ENCODE data around the gene CYP2A6.
A peak's percentile ranks its signal among the peaks of the same experiment; 100 is the strongest.
"Not testable (repeated sequence)": the region's sequence is repeated elsewhere in the genome, so short reads cannot be mapped to it uniquely, and the experiment has no call there.

CYP2A6 gene

DNA sequence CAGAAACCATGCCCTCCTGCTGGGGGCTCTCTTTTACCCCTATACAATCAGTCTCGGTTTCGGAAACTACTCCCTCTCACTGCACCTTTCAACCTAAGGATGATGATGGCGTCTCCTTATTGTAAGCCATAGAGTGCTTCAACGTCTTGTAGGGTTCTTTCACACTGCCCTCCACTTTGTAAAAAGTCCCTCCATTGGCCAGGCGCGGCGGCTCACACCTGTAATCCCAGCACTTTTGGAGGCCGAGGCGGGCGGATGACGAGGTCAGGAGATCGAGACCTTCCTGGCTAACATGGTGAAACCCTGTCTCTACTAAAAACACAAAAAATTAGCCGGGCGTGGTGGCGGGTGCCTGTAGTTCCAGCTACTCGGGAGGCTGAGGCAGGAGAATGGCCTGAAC is 19.5 kb downstream of the CYP2A6 start:
- not testable (repeated sequence) for H3K4me3 Mint-ChIP-seq, H3K4me1 Mint-ChIP-seq, H3K27ac Mint-ChIP-seq, H3K27me3 Mint-ChIP-seq, ATAC-seq, H3K9me3 Mint-ChIP-seq
- peaks cover 36% of the 10 kb centered on the region for H3K36me3 Mint-ChIP-seq

DNA sequence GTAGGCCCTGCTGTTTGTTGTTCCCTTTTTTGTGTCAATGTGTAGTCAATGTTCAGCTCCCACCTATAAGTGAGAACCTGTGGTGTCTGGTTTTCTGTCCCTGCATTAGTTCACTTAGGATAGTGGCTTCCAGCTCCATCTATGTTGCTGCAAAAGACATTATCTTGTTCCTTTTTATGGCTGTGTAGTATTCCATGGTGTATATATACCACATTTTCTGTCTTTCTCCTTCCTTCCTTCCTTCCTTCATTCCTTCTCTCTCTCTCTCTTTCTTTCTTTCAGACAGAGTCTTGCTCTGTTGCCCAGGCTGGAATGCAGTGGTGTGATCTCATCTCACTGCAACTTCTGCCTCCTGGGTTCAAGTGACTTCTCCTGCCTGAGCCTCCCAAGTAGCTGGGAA is 21.0 kb downstream of the CYP2A6 start:
- peaks cover 36% of the 10 kb centered on the region for H3K36me3 Mint-ChIP-seq
- H3K27ac Mint-ChIP-seq, result no peak overlapping the region
- no peaks in the 10 kb centered on the region for H3K27me3 Mint-ChIP-seq
- ATAC-seq, result no peak
- no peak overlapping the region for H3K4me3 Mint-ChIP-seq
- H3K9me3 Mint-ChIP-seq, result peaks cover 3% of the 10 kb centered on the region
- no peaks in the 10 kb centered on the region for H3K4me1 Mint-ChIP-seq

DNA sequence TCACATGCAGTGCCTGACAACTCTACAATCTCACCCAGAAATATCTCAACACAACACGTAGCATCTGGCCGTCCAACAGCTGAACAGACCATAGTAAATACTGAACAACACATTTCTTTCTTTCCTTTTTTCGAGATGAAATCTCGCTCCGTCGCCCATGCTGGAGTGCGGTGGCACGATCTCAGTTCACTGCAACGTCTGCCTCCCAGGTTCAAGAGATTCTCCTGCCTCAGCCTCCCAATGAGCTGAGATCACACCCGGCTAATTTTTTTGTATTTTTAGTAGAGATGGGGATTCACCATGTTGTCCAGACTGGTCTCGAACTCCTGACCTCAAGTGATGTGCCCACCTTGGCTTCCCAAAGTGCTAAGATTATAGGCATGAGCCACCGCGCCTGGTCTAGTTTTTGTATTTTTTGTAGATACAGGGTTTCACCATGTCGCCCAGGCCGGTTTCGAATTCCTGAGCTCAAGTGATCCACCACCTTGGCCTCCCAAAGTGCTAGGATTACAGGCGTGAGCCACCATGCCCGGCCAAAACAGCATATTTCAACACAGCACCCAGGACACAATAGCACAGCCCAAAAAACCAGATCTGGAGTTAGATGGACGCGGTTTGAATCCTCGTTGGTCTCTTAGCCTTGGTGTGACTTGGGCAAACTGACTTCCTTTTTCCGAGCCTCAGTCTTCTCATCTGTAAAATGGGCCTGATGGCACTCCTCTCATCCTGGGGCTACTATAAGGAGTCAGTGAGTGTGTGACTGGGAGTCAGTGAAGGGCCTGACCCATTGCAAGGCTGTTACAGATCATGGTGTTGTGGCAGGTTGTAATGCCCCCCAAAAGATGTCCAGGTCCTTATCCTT is 22.6 kb downstream of the CYP2A6 start:
- ATAC-seq, result no peak
- no peaks in the 10 kb centered on the region for H3K27me3 Mint-ChIP-seq
- H3K9me3 Mint-ChIP-seq, result peaks cover 3% of the 10 kb centered on the region
- H3K4me3 Mint-ChIP-seq, result no peak overlapping the region
- H3K27ac Mint-ChIP-seq, result no peak overlapping the region
- peaks cover 36% of the 10 kb centered on the region for H3K36me3 Mint-ChIP-seq
- H3K4me1 Mint-ChIP-seq, result peaks cover 14% of the 10 kb centered on the region

DNA sequence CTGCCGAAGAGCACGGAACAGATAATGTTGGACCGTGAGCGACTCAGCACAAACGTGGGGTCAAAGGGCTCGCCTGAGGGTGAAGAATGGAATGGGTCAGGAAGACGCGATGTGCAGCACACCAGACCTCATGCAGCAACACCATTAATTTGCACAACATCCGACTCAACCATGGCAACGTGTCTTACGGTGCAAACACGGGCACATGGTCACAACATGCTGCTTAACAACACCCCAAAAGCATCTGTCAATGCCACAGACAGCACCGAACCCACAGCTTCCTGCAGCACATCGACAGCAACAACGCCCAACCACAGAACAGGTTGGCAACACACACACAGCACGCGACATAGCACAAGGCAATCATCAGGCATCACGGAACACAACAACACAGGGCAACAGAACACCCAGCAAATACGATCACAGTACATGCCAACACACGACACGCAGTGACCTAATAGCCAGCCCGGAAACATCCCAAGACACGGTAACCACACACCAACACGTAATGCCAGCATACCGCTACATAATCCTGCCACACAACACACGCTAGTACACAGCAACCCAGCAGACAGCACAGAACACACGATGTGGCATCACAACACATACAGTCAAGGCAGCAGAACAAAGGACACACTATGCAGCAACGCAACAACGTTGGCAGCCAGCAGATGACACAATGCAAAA is 23.4 kb downstream of the CYP2A6 start:
- H3K36me3 Mint-ChIP-seq, result peaks cover 36% of the 10 kb centered on the region
- H3K27me3 Mint-ChIP-seq, ATAC-seq, H3K4me3 Mint-ChIP-seq, H3K27ac Mint-ChIP-seq, H3K9me3 Mint-ChIP-seq: not testable (repeated sequence)
- H3K4me1 Mint-ChIP-seq, result peaks cover 20% of the 10 kb centered on the region

DNA sequence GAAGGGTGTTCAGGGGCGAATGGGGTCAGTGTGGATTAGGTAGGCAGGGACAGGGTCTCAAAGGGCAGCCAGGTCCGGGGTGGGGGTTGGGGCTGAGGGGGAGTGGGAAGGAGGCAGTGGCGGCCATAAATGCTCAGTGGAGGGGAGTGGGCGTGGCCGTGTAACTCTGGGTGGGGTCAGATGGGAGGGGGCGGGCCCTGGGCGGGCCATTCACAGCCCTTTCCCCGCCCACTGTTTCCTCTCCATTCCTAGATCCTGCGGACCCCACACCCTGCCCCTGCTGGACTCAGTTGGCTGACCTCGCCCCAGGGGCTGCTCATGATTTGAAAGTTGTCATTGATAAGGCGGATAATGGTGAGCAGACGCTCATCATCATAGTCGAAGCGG is 23.9 kb downstream of the CYP2A6 start:
- not testable (repeated sequence) for H3K4me3 Mint-ChIP-seq, H3K27ac Mint-ChIP-seq, ATAC-seq, H3K27me3 Mint-ChIP-seq, H3K9me3 Mint-ChIP-seq
- Mint-ChIP-seq H3K36me3 (peaks cover 36% of the 10 kb centered on the region), H3K4me1 (peaks cover 20% of the 10 kb centered on the region)

DNA sequence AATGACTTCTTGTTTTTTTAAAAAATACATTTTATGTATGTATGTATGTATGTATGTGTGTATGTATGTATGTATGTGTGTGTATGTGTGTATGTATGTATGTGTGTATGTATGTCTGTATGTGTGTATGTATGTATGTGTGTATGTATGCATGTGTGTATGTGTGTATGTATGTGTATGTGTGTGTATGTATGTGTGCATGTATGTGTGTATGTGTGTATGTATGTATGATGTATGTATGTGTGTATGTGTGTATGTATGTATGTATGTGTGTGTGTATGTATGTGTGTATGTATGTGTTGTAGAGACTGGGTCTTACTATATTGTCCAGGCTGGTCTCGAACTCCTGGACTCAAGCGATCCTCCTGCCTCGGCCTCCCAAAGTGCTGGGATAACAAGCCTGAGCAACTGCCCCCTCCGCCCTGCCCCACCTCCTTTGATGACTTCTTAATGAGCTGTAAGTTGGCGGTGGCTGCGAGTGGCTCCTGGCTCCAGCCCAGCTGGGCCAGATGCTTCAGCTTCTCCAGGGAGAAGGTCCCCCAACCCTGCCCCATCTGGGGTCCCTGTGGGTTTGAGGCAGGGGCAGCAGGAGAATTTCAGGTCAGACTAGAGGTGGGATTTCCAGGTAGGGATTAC is 24.7 kb downstream of the CYP2A6 start:
- H3K9me3 Mint-ChIP-seq, H3K27me3 Mint-ChIP-seq, ATAC-seq, H3K4me3 Mint-ChIP-seq, H3K27ac Mint-ChIP-seq: not testable (repeated sequence)
- Mint-ChIP-seq H3K36me3 (peaks cover 36% of the 10 kb centered on the region), H3K4me1 (peaks cover 20% of the 10 kb centered on the region)

DNA sequence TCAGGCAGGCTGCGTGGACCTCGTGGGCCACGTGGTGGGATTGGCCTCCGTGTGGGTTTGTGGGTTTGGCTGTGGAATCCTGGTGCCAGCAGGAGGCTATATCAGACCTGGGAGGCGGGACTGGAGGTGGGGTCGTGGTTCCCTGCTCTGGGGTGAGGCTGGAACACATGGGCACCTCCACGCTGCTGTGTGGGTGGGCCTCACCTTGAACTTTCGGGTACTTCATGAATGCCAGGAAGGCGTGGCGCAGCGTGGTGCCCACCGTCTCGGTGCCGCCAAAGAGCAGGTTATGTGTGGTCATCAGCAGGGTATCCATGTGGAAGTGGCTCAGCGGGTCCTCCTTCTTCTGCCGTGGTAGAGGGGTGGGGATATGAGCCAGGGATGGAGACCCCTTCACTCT is 25.3 kb downstream of the CYP2A6 start:
- Mint-ChIP-seq H3K4me1 (peaks cover 20% of the 10 kb centered on the region), H3K36me3 (peaks cover 36% of the 10 kb centered on the region)
- H3K27me3 Mint-ChIP-seq, H3K4me3 Mint-ChIP-seq, H3K27ac Mint-ChIP-seq, ATAC-seq, H3K9me3 Mint-ChIP-seq: not testable (repeated sequence)

DNA sequence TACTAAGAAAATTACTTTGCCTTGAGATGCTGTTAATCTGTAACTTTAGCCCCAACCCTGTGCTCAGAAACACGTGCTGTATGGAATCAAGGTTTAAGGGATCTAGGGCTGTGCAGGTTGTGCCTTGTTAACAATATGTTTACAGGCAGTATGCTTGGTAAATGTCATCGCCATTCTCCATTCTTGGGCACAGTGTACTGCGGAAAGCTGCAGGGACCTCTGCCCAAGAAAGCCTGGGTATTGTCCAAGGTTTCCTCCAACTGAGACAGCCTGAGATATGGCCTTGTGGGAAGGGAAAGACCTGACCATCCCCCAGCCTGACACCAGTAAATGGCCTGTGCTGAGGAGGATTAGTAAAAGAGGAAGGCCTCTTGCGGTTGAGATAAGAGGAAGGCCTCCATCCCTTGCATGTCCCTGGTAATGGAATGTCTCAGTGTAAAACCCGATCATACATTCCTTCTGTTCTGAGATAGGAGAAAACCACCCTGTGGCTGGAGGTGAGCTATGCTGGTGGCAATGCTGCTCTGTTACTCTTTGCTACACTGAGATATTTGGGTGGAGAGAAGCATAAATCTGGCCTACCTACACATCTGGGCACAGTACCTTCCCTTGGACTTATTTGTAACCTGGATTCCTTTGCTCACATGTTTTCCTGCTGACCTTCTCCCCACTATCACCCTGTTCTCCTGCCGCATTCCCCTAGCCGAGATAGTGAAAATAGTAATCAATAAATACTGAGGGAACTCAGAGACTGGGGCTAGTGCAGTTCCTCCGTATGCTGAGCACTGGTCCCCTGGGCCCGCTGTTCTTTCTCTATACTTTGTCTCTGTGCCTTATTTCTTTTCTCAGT is 27.3 kb downstream of the CYP2A6 start:
- Mint-ChIP-seq H3K4me1 (peaks cover 39% of the 10 kb centered on the region), H3K36me3 (peaks cover 21% of the 10 kb centered on the region)
- ATAC-seq, H3K27me3 Mint-ChIP-seq, H3K27ac Mint-ChIP-seq, H3K4me3 Mint-ChIP-seq, H3K9me3 Mint-ChIP-seq: not testable (repeated sequence)

DNA sequence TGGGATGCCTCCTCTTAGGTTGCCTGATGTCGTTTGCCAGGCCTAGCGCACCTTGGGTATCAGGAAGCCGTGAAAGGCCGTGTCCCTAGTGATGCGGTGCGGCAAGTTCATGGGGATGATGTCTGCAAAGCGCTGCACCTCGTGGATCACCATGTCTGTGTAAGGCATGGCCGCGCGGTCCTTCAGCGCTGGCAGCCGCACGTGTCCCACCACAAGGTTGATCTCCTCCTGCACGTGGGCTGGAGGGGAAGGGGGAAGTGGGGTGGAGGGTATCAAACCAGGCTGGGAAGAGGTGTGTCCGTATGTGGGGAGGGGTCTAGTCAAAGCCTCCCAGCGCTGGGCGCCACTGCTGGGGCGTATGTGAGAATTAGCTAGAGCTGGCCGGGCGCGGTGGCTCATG is 28.1 kb downstream of the CYP2A6 start:
- Mint-ChIP-seq H3K27ac (no peak overlapping the region), H3K4me1 (peaks cover 44% of the 10 kb centered on the region), H3K27me3 (no peaks in the 10 kb centered on the region), H3K4me3 (no peak overlapping the region), H3K36me3 (peaks cover 14% of the 10 kb centered on the region), H3K9me3 (no peaks in the 10 kb centered on the region)
- no peak for ATAC-seq

DNA sequence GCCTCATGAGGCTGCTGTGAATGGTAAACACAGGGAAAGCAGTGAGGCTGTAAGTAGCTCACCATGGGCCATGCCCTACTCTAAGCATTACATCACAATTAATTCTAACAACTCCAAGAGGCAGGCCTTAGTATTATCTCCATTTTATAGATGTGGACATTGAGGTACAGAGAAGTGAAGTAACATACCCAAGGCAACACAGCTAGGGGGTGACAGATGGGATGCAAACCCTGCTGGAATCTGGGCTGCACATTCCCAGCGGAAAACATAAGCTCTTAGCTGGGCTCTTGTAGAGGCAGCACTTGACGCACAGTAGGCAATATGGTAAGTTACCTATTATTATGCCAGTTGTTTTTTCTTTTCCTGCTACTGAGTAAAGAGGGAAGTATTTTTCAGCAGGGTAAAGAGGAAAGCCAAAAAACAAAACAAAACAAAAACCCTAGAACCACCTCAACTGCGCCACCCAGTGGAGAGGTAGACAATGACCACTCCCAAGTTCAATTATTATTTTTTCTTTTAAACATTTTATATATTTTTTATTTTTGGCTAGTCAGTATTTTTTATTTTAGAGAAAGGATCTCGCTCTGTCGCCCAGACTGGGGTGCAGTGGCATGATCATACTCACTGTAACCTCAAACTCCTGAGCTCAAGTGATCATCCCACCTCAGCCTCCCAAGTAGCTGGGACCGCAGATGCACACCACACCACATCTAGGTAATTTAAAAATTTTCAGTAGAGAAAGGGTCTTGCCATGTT is 30.6 kb downstream of the CYP2A6 start:
- not testable (repeated sequence) for H3K27me3 Mint-ChIP-seq, H3K4me3 Mint-ChIP-seq, H3K36me3 Mint-ChIP-seq, H3K9me3 Mint-ChIP-seq
- Mint-ChIP-seq H3K4me1 (peaks cover 44% of the 10 kb centered on the region), H3K27ac (peak overlapping the region; percentile 30)
- ATAC-seq, result peak; percentile 40

DNA sequence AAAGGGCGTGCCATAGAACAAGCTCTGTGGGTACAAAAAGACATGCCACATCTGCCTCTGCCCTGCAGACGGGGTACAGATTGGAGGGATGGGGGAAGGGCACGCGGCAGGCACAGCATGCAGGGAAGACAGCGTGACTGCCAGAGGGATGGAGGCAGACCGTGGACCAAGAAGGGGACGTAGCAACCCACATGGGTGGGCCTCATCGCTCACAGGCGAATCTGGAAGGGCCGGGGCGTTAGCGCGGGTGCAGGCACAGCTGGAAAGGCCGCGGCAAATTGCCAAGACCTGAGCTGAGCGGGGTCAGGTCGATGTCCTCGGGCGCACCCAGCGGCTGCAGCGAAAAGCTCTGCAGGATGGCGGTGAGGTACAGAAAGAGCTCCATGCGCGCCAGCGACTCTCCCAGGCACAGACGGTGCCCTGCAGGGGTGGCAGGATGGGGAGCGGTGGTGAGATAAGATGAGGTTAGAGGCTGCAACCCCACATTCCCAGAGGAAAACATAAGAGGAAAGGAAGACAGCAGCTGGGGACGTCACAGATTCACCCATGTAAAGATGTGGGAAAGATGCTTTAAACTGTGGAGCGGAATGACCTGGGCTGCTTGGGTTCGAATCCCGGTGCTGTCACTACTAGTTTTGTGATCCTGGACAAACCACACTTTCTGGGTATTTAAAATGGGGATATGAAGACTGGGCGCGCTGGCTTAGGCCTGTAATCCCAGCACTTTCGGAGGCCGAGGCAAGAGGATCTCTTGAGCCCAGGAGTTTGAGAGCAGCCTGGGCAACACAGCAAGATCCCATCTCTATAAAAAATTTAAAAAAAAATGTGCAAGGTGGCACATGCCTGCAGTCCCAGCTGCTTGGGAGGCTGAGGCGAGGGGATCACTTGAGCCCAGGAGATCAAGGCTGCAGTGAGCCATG is 31.5 kb downstream of the CYP2A6 start:
- ATAC-seq, result peak; percentile 94
- not testable (repeated sequence) for H3K36me3 Mint-ChIP-seq, H3K9me3 Mint-ChIP-seq, H3K27me3 Mint-ChIP-seq
- Mint-ChIP-seq H3K27ac (peak overlapping the region; percentile 30), H3K4me3 (peak overlapping the region; percentile 79), H3K4me1 (peaks cover 41% of the 10 kb centered on the region)

DNA sequence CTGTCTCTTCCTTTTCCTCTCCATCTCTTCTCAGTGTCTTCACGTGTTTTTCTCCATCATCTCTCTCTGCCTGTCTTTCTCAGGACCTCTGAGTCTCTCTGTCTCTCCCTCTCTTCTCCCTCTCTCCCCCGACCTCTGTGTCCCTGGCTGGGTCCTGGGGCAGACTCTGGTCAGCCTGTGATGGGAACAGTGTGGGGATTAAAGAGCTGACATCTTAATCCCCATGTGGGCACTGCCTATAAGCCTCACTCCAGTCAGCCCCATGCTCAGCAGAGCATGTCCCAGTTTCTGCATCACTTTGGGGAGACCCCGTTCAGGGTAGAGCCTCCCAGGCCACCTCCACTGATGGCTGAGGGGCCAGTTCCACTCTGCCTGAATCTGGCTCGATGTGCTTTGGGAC is 35.0 kb downstream of the CYP2A6 start:
- peaks cover 4% of the 10 kb centered on the region for H3K36me3 Mint-ChIP-seq
- H3K27ac Mint-ChIP-seq, result peak overlapping the region; percentile 1
- H3K4me1 Mint-ChIP-seq, result peaks cover 54% of the 10 kb centered on the region
- no peak overlapping the region for H3K4me3 Mint-ChIP-seq
- no peaks in the 10 kb centered on the region for H3K9me3 Mint-ChIP-seq
- no peaks in the 10 kb centered on the region for H3K27me3 Mint-ChIP-seq
- no peak for ATAC-seq

DNA sequence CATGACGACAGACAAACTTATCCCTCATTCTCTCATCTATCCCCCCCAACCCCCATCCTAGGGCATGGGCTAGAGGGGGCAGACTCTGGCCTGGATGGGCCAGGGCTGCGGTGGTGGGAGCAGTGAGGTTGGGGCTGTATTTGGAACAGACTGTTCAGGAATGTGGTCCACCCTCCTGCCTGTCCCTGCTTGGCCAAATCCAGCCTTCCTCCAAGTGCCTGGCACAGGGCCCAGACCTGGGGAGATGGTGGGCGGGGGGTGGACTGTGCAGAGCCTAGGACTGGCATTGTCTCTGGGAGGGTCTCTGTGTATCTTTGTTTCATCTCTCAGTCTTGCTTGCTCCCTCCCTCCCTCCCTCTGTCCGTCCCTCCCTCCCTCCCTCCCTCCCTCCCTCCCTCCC is 37.1 kb downstream of the CYP2A6 start:
- peaks cover 9% of the 10 kb centered on the region for H3K36me3 Mint-ChIP-seq
- ATAC-seq, result no peak
- H3K27ac Mint-ChIP-seq, result no peak overlapping the region
- H3K9me3 Mint-ChIP-seq, result no peaks in the 10 kb centered on the region
- H3K4me3 Mint-ChIP-seq, result no peak overlapping the region
- no peaks in the 10 kb centered on the region for H3K27me3 Mint-ChIP-seq
- peaks cover 50% of the 10 kb centered on the region for H3K4me1 Mint-ChIP-seq

DNA sequence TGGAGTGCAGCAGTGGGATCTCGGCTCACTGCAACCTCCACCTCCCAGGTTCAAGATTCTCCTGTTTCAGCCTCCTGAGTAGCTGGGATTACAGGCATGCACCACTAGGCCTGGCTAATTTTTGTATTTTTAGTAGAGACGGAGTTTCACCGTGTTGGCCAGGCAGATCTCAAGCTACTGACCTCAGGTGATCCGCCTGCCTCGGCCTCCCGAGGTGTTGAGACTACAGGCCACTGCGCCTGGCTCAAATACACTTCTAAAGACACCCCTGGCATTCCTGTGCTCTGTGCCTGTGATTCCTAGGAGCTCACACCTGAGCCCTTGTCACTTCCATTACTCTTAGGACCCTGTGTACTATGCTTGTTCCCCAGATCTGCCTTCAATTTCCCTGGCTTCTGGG is 37.7 kb downstream of the CYP2A6 start:
- Mint-ChIP-seq H3K36me3 (peaks cover 15% of the 10 kb centered on the region), H3K27ac (peak overlapping the region; percentile 82), H3K4me3 (peak overlapping the region; percentile 96), H3K4me1 (peaks cover 50% of the 10 kb centered on the region)
- ATAC-seq, H3K27me3 Mint-ChIP-seq, H3K9me3 Mint-ChIP-seq: not testable (repeated sequence)
